Suprapubic skin (tissue), 4 donors: ENCODE data around the gene PRKCZ.

Experiments
- CTCF ChIP-seq, 2 donors: fragments of 200-600 bp in 1 of 2; fragments of 450-650 bp in 1 of 2; sonication (generic) in 1 of 2; IDR thresholded peaks; one replicate each; pipeline ENCODE4 v1.5.1; 2016 to 2019; ENCODE audit warnings: antibody characterized with exemption in 2 of 2, mild to moderate bottlenecking in 1 of 2, moderate library complexity in 1 of 2
- POLR2A ChIP-seq, 2 donors: fragments of 450-650 bp; IDR thresholded peaks; one replicate each; pipeline ENCODE4 v1.6.1; 2017; ENCODE audit warnings: antibody characterized with exemption in 2 of 2, mild to moderate bottlenecking in 2 of 2, moderate library complexity in 2 of 2
- POLR2AphosphoS5 ChIP-seq, 3 donors: sonication (generic); formaldehyde crosslinking; IDR thresholded peaks; one replicate each; pipeline ENCODE4 v1.6.1; 2017; ENCODE audit warnings: antibody characterized with exemption in 3 of 3

- TF ChIP-seq POLR2A (IDR thresholded peaks at IDR 0.05) = no peak
- no peak for TF ChIP-seq POLR2AphosphoS5 (IDR thresholded peaks at IDR 0.05)
- no peak for TF ChIP-seq CTCF (IDR thresholded peaks at IDR 0.05)
Measured at GRCh38 chr1:2129256-2129943, 79.2 kb downstream of the PRKCZ start.
